ENCODE results near the gene TOLLIP. TPM values are rescaled to one million over a fixed set of nuclear protein-coding genes. Genes with fewer than 3 reads are reported as not detected.
A peak's percentile ranks its signal among the peaks of the same experiment; 100 is the strongest.

The TOLLIP gene
- total and polyA plus RNA-seq, 9 of the 15 experiments (the other 6 are each of a cell fraction or from before 2014, with no cell fraction given), result 0.23 to 22.8 (median 7.1) TPM

- in situ Hi-C loops (cut with MboI) (no loop called here), intact Hi-C loops (cut with micrococcal nuclease) (no loop called here)
- no peaks in the 10 kb centered on the region for H3K27me3 ChIP-seq (ENCODE audit: control insufficient read depth in 2 of 2, insufficient read depth in 2 of 2, low read length in 2 of 2)
- TF ChIP-seq, protein P1, sequence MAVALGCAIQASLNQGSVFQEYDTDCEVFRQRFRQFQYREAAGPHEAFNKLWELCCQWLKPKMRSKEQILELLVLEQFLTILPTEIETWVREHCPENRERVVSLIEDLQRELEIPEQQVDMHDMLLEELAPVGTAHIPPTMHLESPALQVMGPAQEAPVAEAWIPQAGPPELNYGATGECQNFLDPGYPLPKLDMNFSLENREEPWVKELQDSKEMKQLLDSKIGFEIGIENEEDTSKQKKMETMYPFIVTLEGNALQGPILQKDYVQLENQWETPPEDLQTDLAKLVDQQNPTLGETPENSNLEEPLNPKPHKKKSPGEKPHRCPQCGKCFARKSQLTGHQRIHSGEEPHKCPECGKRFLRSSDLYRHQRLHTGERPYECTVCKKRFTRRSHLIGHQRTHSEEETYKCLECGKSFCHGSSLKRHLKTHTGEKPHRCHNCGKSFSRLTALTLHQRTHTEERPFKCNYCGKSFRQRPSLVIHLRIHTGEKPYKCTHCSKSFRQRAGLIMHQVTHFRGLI (CRISPR knock-in tag; IDR thresholded peaks at IDR 0.05), result no peak
- TF ChIP-seq HES1 (IDR thresholded peaks at IDR 0.05; ENCODE audit: low read depth) (no peak), ZNF212 (CRISPR knock-in tag; IDR thresholded peaks at IDR 0.05) (no peak), DMBX1 (CRISPR knock-in tag; IDR thresholded peaks at IDR 0.05; ENCODE audit: borderline replicate concordance) (no peak), MEF2A (IDR thresholded peaks at IDR 0.05; ENCODE audit: control insufficient read depth, low read depth, low read length) (no peak), KAT7 (CRISPR knock-in tag; IDR thresholded peaks at IDR 0.05; ENCODE audit: borderline replicate concordance) (no peak), NELFE (IDR thresholded peaks at IDR 0.05; ENCODE audit: insufficient read depth, insufficient read length) (no peak)
- TF ChIP-seq, protein P2, sequence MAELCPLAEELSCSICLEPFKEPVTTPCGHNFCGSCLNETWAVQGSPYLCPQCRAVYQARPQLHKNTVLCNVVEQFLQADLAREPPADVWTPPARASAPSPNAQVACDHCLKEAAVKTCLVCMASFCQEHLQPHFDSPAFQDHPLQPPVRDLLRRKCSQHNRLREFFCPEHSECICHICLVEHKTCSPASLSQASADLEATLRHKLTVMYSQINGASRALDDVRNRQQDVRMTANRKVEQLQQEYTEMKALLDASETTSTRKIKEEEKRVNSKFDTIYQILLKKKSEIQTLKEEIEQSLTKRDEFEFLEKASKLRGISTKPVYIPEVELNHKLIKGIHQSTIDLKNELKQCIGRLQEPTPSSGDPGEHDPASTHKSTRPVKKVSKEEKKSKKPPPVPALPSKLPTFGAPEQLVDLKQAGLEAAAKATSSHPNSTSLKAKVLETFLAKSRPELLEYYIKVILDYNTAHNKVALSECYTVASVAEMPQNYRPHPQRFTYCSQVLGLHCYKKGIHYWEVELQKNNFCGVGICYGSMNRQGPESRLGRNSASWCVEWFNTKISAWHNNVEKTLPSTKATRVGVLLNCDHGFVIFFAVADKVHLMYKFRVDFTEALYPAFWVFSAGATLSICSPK (IDR thresholded peaks at IDR 0.05; ENCODE audit: borderline replicate concordance), result no peak
- FAIRE-seq, result no peak
- H3K4me2 ChIP-seq (ENCODE audit: insufficient read depth, low read length), result no peak overlapping the region
- H3K9me3 ChIP-seq (replicated peaks; ENCODE audit: control insufficient read depth, insufficient read depth, low read depth, low read length), result peaks cover 8% of the 10 kb centered on the region; the same call in 1 of the 2 replicates
- DNase-seq (ENCODE audit: extremely low read depth in 1 of 4, low spot score in 3 of 4), result no peak
- H3K4me3 ChIP-seq, result no peak overlapping the region
- no peak overlapping the region for H3K27ac ChIP-seq (ENCODE audit: extremely low read depth, low read depth, low read length)
- peaks cover 12% of the 10 kb centered on the region for H3K9me1 ChIP-seq (ENCODE audit: control insufficient read depth, insufficient read depth, low read length)
- 95% methylated on average over 21 of the region's 21 CpGs for WGBS (ENCODE audit: insufficient coverage, low coverage, missing lambda C conversion rate)
- POLR2A ChIA-PET, result interaction anchor here (0.5 kb wide), 1 partner anchor 71 kb away, joined by 3 read pairs; no protein-coding TSS in a partner anchor
- H3K9ac ChIP-seq (ENCODE audit: insufficient read depth in 1 of 2, low read depth in 2 of 2, low read length in 2 of 2), result 0 out of 4 replicates have a peak overlapping the region, but pooled peaks of 1 of the 2 experiments have one; percentile 46
- no peak for ATAC-seq
- peaks cover 13% of the 10 kb centered on the region; the same call in 1 of the 2 replicates for H4K20me1 ChIP-seq (replicated peaks; ENCODE audit: control insufficient read depth, insufficient read depth, low read length)
- H2AFZ ChIP-seq (ENCODE audit: low read depth, low read length), result no peak overlapping the region
- H3K79me2 ChIP-seq (ENCODE audit: control insufficient read depth, insufficient read depth, low read length), result peaks cover 39% of the 10 kb centered on the region
- peaks cover 15% of the 10 kb centered on the region; the same call in 1 of the 3 replicates for H3K36me3 ChIP-seq (ENCODE audit: control insufficient read depth, insufficient read depth, low read length)
- H3K4me1 ChIP-seq (replicated peaks in 1 of 2; ENCODE audit: control insufficient read depth in 2 of 2, insufficient read depth in 2 of 2, low read length in 2 of 2), result peaks cover 15 to 57% of the 10 kb centered on the region in 2 experiments
- CTCF ChIA-PET (ENCODE audit: low intra/inter-chr PET ratio), result no interaction called here
- no TSS peak for BruUV-seq (replicated peaks)
These were observed 2.1 kb downstream of the TOLLIP start for GRCh38 chr11:1307163-1307870.

All from K562 (cell line).